HG03432 (cell line): ENCODE measurements around the gene KRT76.

Experiments used
- ATAC-seq: cut with Tn5 transposase; IDR thresholded peaks from one replicate; pipeline ENCODE4 v1.9.1; 2021; ENCODE audit warnings: mild to moderate bottlenecking, moderate library complexity; ENCODE audit not compliant: unreplicated experiment

Gene KRT76

DNA sequence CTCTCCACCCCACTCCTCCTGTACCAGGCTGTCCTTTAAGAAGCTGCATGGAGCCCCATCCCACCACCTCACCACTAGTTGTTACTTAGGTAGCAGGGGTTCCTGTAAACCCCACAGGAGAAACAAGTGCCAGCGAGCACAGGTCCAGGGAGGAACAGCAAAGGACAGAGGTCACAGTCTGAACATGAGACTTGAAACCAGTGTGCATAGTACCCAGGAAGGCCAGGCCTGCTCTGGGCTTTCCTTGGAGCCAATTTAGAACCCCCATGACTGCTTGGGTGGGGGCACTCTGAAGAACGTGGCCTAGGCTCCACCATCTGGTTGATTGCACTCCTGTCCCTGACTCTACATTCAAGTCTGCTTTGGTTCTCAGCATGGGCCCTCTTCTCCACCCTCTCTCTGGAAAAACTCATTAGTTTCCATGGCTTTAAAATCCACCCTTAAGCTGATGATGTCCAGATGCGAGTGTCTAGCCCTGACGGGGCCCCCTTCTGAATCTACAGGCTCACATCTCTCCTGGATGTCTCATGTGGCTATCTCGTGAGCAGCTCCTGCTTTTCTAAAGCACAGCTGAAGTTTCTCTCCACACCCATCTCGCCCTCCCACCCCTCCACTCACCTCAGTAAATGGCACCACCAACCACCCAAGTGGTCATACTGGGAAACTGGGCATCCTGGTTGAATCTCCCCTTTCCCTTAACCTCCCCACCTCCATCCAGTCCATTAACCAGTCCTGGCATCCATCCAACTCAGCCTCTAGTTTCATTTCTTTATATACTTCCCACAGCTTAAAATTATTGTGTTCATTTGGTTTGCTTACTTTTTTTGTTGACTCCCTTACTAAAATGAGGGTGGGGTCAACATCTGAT is 10.4 kb upstream of the KRT76 start:
- no peak for ATAC-seq

DNA sequence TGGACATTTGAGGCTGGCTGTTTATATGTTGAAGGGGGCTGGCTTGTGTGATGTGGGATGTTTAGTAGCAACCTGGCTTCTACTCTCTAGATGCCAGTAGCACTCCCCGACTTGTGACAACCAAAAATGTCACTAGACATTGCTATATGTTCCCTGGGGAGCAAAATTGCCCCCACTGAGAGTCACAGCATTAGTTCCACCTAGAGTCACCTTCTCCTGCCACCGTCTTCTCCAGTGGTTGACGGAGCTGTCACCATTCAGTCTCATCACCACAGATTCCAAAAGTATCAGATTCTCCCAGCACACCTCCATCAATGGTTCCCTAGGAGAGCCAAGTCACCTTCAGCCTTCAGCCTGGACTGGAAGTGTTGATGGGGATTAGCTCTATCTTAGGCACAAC is 7.8 kb upstream of the KRT76 start:
- ATAC-seq: no peak

DNA sequence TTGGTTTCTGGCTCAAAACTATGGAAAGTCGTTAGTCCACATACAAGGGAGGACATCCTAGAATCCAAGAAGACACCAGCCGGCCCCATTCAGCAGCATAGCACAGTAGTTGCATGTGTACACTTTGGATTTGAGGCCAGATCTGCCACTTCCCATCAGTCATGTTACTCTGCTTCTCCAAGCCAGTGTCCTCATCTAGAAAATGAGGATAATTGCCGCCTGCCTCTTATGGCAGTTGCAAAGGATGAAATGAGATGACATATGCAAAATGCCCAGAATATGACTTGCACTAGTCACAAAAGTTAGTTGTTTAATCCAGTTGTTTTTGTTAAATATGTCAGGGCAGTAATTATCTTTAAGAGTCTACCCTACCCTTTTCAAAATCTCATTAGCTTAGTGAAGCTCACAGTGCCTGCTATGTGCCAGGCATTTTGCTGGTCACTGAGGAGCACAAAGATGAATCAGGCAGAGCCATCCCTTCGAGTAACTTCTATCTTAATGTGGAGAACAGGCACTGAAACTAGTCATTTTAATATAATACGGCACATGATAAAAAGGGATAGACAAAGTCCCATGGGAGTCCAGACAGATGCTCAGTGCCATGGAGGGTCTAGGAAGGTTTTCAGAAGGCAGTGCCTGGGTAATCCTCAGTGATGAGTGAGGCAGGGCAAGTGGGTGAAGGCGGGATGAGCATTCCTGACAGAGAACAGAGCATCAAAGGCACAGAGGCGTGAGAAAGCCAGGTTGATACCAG is 6.6 kb upstream of the KRT76 start:
- ATAC-seq: no peak

DNA sequence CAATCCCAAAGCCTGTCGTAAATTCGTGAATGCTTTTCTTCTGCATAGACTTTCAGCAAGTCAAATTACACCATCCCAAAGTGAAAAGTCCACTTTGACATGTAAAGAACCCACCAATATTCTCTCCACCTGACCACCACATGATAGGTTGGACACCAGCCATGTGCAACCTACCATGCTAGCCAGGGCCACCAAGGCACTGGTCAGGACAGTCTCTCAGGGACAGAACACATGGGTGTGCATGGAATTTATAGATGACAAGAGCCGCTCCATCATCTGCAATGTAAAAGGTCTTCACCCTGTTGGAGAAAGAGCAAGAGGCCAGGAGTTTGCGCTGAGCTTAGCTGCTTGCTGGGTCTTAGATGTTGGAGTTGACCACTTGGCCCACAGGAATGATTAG is 5.4 kb upstream of the KRT76 start:
- ATAC-seq: no peak

DNA sequence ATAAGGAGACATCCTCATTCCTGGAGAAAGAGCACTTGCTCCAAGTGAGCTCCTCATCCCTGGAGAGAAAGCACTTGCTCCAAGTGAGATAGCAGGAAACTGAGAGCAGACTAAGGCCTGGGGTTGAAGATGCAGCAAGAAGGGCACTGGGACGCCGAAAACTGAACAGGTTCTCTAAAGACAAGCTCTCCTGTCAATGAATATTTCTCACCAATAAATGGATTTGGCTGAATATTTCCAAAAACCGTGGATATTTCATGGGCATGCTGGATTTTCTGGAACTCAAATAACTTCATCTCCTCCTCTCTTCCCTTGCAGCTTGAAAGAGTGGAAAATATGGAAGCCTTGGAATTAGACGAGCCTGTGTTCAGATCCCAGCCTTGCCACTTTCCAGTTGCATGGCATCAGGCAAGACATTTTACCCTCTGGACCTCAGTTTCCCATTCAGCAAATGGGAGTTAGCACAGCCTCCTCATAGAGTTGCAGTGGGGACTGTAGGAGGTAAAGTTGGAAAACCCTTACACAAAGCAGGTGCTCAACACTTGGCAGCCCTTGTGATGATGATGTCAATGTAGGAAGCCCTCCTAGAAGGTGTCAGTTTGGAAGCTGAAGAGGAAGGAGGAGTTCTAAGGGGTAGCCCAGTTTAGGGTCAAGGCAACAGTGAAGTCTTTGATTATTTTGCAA is 4.4 kb upstream of the KRT76 start:
- no peak for ATAC-seq

DNA sequence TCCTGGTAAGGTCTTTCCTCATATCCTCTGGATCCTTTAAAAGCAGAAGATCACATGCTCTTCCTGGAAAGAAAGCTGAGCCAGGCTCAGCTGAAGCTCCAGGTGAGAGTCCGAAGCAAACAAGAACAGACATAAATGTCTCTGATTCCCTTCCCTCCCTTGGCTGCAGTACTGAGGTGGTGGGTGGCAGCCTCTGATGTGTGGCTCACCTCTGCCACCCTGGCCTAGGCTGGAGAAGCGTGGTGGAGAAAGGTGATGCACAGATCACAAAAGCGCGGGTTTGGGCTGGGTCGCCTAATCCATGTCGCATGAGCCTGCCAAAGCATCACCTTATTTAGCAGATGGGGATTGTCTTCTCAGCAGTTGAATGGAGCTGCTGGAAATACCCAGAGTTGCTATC is 2.8 kb upstream of the KRT76 start:
- ATAC-seq: no peak

DNA sequence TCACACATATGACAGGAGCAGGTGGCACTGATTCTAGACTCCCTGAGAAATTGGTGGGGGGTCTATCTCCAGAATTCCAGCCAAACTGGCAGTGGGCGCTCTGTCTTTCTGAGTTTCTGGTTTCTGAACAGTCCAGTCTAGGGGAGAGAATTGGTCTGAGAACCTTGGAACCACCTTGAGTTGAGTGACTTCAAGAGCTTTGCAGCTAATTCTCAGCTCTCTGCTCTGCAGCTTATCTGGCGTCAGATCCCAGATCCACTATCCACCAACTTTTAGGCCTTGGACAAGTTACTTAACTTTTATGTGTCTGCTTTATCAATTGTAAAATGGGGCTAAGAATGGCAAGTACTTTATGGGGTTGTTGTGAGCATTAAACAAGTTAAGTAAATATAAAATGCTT is 1.7 kb upstream of the KRT76 start:
- no peak for ATAC-seq

DNA sequence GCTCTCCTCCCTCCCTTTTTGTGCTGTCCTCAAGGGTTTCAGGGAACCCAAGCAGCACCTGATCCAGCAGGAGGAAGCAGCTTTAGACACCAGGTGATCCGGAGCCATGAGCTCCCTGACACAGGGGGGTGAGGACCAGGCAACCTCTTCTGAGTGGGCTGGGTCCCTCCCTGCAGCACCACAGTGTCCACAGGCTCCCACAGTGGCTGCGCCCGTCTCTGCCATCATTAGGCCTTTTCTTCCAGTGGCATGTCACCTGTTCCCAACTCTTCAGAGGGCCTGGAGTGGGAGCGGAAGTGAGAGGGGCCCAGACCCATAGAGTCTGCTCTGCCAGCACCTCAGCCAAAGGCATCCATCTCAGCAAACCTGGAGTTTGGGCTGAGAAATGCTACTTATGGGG is 421 bp upstream of the KRT76 start:
- no peak for ATAC-seq

DNA sequence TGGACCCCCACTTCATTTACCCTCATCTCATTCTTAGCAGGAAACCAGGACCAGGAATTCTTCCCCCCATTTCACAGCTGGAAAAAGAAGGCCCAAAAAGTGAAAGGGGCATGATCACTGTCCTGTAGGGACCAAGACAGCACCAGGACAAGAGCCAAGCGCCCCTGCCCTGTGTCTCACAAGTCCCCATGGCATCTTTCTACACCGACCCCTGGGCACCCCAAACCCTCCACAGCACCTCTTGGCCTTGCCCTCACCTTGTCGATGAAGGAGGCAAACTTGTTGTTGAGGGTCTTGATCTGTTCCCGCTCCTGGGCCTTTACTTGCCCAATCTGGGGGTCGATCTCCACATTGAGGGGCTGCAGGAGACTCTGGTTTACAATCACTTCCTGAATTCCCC is 710 bp downstream of the KRT76 start:
- no peak for ATAC-seq

DNA sequence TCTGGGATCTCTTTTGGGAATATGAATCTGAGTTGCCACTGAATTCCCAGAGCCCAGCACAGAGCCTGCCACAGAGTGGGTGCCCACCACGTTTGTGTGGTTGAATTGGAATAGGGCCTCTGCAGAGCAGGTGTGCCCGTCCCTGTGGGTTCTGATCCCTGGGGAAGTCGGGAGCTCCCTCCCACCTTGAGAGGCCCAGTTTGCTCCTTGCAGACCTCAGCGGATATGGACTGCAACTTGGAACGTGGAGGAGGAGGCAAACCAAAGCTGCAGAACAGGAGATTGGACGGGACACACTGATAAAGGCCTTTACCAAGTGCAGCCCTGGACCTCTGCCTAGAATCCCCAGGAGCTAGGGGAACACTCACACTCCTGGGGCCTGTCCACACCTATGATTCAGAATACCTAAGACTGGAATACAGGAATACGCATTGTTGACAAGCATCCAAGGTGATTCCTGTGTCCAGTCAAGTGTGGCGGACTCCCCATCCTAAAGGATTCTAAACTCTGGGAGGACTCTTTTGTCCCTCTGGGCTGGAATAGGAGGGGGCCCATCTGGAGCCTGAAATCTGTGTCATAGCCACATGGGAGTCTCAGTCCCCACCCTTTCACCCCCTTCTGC is 2.4 kb downstream of the KRT76 start:
- ATAC-seq: no peak

DNA sequence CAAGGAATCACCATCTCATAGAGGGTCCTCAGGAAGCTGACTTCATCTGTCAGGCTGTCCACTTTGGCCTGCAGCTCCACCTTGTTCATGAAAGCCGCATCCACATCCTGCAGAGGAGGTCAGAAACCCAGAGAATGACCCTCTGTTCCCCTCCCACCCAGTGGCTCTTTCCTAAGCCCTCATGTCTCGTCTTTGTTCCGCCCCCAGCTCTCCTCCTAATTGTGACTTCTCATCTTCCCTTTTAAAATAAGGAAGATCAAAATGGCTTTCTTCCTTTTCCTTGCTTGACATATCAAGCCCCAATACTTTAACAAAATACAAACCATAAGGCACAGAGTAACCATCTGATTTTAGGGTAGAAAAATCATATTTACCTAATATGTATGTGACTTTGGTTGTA is 4.4 kb downstream of the KRT76 start:
- ATAC-seq: no peak

DNA sequence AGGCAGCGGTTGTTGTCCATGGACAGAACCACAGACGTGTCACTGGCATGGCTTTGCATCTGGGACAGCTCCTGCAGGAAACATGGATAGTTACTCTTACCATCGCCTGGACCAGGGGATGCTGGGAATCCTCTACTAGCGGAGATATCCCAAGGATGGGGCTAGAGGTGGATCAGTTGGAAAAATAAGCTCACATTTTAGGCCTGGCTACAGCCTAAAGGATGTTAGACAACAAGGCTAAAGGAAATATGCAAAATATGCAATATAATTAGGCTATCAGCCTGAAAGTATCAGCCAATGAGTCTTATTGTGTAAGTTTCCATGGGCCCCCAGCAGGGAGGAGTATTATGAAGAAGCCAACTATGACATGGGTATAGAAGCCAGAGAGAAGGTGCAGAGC is 5.0 kb downstream of the KRT76 start:
- ATAC-seq: no peak

DNA sequence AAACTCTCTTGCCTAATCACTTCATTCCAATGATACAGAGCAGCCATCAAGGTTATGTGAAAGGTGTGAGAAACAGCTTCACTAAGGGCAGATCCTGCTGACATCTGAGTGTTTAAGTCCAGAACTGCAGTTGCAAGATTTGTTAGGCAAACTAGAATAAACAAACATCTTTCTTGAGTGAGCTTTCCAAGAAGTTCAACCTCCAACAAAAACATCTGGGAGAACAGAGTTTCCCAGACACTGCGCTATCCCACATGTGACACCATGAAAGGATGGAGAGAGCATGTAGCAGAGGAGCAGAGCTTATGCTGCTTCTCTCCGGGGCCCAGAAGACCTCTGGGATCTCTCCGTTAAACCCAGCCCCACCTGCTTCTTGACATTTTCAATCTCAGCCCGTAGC is 5.6 kb downstream of the KRT76 start:
- ATAC-seq: no peak

DNA sequence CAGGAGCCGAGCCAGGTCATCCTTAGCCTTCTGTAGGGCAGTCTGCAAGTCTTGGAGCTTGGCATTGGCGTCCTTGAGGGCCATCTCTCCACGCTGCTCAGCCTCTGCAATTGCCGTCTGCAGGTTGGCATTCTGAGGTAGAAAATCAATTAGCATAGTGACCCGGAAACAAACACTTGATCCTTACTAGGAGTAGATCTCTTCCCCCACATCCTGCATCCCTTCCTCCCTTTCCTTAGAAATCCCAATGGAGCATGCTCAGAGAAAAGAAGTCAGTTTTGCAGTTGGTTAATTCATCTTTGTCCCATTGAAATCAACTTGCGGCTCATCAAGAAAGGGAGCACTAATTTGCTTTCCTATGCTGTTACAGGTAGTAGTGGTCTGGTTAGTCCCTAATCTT is 6.1 kb downstream of the KRT76 start:
- ATAC-seq: no peak

DNA sequence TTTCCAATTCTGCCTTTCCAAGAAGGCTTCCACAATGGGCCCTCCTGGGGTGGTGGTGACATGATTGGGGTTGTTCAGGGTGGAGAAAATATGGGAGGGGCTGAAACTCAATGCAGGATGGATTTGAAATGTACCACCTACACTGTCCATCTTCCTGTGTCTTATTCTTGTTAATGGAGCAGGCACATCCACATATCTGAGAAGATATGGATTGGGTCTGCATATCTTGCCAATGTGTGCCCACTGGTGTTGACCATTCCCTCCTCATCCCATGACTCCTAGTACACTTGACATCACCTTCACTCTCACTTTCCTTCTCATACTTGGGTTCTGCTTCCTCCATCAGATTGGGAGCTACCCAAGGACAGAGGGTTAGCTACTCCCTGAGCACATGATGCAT is 7.2 kb downstream of the KRT76 start:
- no peak for ATAC-seq

DNA sequence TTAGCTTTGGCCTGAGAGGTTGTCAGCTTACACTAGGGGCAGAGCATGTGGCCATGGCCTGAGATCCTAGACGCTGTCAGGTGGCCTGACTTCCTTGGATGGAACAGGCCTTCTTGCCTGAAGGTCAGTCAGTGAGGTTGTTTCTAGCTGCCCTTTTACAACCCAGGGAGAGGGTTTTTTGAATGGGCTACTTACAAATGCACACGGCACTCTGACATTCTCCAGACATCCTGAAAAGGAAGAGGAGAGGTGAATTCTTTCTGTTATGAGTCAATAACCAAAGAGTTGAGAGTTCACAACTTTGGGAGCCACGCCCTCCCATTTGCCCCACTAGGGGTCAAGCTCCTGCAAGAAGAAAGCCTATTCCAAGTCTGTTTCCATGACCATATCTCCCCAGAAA is 7.8 kb downstream of the KRT76 start:
- no peak for ATAC-seq

DNA sequence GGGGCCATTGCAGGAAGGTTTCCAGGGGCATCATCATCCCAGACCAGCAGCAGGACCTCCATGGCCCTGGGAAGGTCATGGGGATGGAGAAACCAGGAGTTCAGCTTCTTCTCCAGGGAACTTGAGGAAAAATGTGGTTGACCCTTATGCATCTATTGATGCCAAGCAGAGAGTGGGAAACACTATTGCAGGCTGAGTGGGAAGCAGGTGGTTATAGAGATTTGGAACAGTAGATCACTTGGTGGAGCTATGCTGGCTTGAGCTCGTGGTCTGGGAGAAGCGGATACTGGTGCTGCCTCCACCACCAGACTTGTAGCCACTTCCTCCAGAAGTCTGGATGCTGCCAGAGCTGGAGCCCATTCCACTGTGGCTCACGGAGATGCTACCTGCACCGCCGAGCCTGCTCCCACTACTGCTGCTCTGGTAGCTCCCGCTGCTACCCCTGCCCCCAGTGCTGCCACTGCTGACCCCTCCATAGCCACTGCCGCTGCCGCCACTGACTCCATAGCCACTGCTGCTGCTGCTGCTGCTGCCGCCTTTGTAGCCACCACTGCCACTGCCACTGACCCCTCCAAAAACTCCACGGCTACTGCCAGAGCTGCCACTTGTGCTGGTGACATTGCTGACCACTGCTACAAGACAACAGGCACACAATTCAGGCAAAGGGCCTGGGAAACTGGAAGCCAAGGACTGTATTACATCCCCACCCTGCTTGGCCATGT is 8.5 kb downstream of the KRT76 start:
- no peak for ATAC-seq

DNA sequence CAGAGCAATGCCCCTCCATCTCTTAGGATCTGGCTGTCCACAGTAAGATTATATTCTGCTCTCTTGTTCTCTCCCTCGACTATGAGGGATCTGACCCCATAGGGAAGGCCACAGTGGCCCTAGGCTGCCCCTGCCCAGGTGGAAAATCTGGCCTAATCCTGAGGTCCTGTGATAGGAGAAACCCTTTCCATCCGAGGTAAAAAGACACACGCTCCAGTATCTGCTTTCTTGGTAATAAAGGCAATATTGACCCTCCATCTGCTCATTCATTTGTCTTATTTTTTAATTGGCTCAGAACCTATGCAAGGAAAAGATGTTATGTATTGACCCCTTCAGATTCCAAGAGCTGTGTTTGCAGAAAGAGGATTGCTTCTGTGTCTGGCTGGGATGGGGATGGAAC is 9.7 kb downstream of the KRT76 start:
- no peak for ATAC-seq

DNA sequence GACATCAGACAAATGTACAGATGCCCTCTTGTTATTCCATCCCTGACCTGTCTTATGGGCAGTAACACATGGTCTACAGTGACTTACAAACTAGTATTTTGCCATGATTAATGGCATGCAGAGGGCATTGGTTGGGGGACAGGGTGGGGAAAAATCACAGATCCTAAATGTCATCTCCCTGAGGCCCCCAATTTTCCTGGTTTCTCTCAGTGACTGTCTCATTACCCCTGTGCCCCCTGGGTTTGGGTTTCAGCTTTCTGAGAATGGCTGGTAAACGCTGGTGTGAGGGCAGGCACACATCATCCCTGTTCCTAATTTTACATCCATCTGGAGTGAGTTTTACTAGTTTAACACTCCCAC is 10.1 kb downstream of the KRT76 start:
- no peak for ATAC-seq

DNA sequence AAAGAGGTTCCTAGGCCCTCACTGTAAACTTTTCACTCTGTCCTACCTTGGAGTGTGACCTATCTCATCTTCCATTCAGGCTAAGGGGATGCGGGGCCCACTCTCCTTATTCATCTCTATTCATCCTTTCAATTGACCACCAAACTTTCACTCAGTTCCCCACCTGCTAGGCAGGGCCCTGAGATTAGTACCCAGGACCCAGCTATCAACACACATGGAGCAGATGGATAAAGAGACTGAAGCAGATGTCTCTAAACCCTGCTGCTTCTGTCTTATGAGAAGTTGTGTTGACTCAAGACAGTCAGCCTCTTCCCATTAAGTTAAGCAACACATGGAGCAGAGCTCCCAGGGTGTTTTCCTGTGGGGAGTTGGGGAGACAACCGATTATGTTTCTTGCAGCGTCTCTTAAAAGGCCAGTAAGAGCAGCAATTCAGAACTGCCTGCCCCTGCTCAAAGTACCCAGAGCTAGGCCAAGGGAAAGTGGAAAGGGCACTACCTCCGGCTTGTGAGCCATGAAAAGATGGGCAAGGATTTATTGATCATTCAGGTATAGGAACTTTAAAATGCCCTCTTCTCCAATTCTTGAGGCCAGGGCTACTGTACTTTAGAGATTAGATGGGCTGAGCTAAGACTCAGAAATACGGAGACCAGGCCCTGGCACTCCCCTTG is 10.7 kb downstream of the KRT76 start:
- no peak for ATAC-seq
